AG09319 (cell line): ENCODE measurements around the gene PIKFYVE.

ENCODE experiments used
- DNase-seq: peaks from one replicate; pipeline ENCODE4 v3.0.0-alpha.2; 2010; ENCODE audit warnings: low read depth; ENCODE audit errors: extremely low read depth
- TF ChIP-seq, protein P1 (sequence below): IDR thresholded peaks from 2 replicates; pipeline ENCODE4 v1.5.1; 2011; ENCODE audit warnings: low read depth, mild to moderate bottlenecking, inconsistent platforms, low read length, moderate library complexity

Gene PIKFYVE

DNA sequence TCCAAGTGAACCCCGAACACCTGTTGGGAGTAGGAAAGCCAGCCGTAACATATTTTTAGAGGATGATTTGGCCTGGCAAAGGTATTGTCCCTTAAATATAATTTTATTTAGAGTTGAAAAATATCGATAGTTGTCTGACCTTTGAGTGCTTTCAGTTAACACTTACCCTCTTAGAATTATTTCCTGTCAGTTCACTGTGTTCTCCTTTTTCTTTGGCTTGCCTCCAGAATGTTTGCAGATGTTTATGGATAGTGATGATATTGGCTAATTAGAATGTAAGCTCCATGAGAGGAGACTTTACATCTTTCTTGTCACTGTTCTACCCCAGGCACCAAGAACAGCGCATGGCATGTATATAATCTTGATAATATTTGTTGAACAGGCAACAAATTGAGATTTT lies 19.8 kb downstream of the PIKFYVE start:
- DNase-seq: no peak
- TF ChIP-seq, protein P1, sequence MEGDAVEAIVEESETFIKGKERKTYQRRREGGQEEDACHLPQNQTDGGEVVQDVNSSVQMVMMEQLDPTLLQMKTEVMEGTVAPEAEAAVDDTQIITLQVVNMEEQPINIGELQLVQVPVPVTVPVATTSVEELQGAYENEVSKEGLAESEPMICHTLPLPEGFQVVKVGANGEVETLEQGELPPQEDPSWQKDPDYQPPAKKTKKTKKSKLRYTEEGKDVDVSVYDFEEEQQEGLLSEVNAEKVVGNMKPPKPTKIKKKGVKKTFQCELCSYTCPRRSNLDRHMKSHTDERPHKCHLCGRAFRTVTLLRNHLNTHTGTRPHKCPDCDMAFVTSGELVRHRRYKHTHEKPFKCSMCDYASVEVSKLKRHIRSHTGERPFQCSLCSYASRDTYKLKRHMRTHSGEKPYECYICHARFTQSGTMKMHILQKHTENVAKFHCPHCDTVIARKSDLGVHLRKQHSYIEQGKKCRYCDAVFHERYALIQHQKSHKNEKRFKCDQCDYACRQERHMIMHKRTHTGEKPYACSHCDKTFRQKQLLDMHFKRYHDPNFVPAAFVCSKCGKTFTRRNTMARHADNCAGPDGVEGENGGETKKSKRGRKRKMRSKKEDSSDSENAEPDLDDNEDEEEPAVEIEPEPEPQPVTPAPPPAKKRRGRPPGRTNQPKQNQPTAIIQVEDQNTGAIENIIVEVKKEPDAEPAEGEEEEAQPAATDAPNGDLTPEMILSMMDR: no peak

DNA sequence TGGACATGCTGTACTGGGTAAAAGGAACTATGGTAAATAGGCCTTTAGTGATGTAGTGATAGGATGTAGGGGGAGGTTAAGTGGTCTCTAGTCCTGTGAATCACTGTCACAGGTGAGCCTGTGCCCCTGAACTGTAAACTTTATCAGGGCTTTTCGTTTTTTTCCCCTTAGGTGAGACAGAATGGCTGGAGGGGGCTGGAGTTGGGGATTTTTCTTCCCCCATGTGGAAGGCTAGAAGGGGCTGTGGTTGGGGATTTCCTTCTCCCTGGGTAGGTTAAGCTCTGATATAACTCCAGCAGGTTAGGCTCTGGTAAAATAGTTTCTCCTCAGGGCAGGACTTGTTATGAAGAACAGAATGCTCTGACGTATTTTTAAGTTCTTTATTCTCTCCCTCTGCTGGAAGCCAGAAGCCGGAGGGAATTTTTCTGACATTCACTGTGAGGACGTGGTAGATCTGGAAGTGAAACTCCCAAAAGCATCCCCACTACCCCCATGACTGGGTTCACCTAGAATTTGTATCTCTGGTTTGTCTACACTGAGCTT lies 28.5 kb downstream of the PIKFYVE start:
- no peak for DNase-seq
- TF ChIP-seq, protein P1: no peak

DNA sequence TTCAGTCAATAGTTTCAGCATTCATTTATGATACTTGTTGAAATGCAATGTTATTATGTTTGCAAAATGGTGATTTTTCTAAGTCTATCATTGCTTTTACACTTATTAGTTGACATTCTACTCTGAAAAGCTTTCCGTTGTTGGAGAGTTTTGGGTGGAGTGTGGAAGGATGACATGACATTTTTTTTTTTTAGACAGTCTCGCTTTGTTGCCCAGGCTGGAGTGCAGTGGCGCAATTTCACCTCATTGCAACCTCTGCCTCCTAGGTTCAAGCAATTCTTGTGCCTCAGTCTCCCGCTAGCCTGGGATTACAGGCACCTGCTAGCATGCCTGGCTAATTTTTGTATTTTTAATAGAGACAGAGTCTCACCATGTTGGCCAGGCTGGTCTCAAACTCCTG lies 29.8 kb downstream of the PIKFYVE start:
- TF ChIP-seq, protein P1: no peak
- DNase-seq: no peak

DNA sequence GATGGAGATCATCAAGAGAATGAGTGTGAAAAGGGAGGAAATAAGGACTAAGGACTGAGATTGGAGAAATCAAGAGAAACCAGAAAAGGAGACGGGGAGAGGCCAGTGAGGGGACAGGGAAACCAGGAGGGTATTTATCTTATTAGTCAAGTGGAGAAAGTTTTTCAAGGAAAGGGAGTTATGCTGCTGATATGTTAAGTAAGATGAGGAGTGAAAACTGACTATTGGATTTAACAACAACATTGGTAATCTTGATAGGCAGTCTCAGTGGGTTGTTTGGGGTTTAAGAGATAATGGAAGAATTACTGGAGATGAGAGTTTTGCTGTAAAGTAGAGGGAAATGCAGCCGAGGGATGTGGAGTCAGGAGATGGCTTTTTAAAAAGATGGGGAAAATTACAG lies 30.6 kb downstream of the PIKFYVE start:
- TF ChIP-seq, protein P1: no peak
- no peak for DNase-seq

DNA sequence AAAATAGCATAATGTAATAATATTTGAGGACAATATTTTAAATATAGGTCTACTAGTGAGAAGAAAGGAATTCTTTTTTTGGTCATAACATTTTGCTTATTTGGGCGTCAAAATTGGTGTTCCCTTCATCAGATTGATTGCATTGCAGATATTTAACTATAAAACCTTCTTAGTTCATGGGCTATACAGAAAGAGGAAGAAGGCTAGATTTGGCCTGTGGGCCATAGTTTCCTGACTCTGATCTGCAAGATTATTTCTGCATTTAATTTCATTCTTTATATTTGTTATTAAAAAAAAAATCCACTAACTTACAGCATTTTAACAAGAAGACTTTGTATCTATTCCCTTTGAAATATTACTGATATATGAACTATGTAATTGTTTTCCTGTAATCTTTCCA lies 31.9 kb downstream of the PIKFYVE start:
- no peak for DNase-seq
- TF ChIP-seq, protein P1: no peak

DNA sequence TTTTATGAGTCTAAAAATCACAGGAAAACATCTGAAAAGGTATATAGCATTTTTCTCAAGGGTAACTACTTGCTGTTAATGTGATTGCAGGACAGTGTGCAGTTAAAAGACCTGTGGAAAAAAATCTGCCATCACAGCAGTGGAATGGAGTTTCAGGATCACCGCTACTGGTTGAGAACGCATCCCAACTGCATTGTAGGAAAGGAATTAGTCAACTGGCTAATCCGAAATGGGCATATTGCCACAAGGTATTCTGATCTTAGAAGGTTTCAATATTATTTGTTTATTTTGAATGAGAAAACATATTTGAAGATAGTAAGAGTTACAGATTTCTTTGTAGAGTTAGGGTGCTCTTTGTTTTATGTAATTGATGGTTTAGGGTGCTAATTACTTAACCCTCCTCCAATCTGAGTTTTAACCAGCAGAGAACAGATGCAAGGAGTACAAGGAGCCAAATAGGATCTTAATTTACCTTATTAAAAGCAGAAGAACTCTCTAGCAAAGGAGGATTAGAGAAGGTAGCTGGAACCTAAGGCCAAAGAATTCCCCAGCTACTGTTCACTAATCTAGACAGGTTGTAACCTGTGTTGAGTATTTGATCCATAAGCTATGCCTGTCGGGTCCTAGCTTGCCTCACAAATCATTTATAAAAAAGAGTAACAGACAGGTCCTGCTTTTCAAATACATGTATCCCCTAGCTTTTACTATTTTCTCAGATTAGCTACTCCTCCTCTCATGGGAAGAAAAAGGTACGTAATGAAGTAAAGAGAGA lies 35.0 kb downstream of the PIKFYVE start:
- TF ChIP-seq, protein P1: no peak
- DNase-seq: no peak

DNA sequence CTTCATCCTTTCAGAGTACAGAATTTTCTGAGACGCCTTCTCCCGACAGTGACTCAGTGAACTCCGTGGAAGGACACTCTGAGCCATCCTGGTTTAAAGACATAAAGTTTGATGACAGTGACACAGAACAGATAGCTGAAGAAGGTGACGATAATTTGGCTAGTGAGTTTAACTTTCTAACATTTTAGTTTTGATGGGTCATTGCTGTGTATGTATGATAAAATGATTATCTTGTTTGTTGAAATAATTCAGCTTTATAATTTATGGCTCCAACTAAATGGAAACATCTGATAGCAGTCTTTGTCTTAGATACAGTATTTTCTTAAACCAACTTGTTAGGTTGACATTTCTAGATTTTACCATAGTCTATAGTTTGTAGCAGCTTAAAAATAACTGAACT lies 38.1 kb downstream of the PIKFYVE start:
- TF ChIP-seq, protein P1: no peak
- DNase-seq: no peak
